Adrenal gland (tissue), 5 donors: Measurements from ENCODE around the gene PRDM1.

Experiments
- POLR2A ChIP-seq, 2 donors: fragments of 450-650 bp; IDR thresholded peaks; one replicate each; pipeline ENCODE4 v1.6.1; 2017; ENCODE audit warnings: antibody characterized with exemption in 2 of 2, mild to moderate bottlenecking in 2 of 2, moderate library complexity in 1 of 2
- TF ChIP-seq, protein P1 (sequence below), 6 experiments: fragments of 450-650 bp in 4 of 6; fragments of 200-600 bp in 2 of 6; sonication (generic) in 1 of 6; IDR thresholded peaks; 1 replicate in 5 of 6; 2 replicates in 1 of 6; pipeline versions ENCODE4 v1.5.1 to v1.8.0; 2016 to 2021; ENCODE audit warnings: antibody characterized with exemption in 6 of 6, mild to moderate bottlenecking in 2 of 6, moderate library complexity in 1 of 6
- donor health status: DM: no; HTN: no; CAD: no.

DNA sequence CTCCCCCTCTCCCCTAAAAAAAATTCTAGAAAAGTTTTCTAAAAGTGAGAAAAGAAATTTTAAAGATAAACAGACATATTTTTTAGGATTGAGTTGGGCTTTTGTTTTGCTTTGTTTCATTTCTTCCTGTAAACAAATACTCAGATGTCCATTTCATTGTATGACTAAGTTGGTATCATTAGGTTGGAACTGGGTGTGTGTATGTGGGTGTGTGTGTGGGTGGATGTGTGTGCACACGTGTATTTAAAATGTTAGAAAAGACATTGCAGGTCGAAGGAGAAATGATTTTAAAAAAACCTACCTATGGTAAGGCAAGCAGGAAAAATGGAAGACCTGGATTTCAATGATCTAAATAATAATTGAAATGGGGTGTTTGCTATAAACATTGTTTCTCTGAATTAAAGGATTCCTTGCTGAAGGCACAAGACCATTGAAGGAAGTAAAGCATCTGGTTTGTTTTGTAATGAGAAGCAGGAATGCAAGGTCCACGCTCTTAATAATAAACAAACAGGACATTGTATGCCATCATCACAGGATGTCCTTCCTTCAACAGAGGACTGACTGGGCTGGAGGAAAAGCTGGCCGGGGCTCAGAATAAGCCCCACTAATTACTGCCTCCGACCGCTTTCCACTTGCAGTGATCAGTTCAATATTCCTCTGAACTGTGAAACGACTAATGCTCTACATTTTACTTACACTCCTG lies 996 bp upstream of the PRDM1 start:
- TF ChIP-seq, protein P1, sequence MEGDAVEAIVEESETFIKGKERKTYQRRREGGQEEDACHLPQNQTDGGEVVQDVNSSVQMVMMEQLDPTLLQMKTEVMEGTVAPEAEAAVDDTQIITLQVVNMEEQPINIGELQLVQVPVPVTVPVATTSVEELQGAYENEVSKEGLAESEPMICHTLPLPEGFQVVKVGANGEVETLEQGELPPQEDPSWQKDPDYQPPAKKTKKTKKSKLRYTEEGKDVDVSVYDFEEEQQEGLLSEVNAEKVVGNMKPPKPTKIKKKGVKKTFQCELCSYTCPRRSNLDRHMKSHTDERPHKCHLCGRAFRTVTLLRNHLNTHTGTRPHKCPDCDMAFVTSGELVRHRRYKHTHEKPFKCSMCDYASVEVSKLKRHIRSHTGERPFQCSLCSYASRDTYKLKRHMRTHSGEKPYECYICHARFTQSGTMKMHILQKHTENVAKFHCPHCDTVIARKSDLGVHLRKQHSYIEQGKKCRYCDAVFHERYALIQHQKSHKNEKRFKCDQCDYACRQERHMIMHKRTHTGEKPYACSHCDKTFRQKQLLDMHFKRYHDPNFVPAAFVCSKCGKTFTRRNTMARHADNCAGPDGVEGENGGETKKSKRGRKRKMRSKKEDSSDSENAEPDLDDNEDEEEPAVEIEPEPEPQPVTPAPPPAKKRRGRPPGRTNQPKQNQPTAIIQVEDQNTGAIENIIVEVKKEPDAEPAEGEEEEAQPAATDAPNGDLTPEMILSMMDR (IDR thresholded peaks at IDR 0.05) = no peak
- TF ChIP-seq POLR2A (IDR thresholded peaks at IDR 0.05) = no peak
